DOHH2 (cell line): ENCODE measurements around the gene CARD18.

Source experiments
- EZH2phosphoT487 ChIP-seq: fragments of 200-600 bp; sonication (generic); IDR thresholded peaks from 2 replicates; pipeline ENCODE4 v1.6.1; 2017; ENCODE audit warnings: borderline replicate concordance, mild to moderate bottlenecking, antibody characterized with exemption, low read length, moderate library complexity, mixed read lengths
- TF ChIP-seq, protein P1 (sequence below): fragments of 200-600 bp; sonication (generic); IDR thresholded peaks from one replicate; pipeline ENCODE4 v1.5.1; 2014; ENCODE audit warnings: antibody characterized with exemption, mild to moderate bottlenecking, low read depth, low read length; ENCODE audit not compliant: poor library complexity, severe bottlenecking

DNA sequence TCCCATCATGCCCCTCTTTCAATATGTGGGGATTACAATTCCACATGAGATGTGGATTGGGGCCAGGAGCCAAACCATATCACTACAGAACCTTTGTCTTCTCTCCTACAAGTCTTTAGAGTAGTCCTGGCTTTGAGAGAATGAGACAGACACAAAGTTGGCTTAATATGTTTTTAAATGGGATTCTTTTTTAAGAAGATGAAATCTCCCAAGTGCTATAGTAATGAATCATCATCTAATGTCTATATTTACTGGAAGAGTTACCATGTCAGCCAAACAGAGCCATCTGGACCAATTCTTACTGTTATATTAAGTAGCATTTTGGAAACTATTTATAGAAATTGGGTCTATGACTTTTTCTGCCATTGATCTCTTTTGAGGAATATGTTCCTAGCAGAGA, 38.1 kb upstream of the CARD18 start:
- TF ChIP-seq, protein P1, sequence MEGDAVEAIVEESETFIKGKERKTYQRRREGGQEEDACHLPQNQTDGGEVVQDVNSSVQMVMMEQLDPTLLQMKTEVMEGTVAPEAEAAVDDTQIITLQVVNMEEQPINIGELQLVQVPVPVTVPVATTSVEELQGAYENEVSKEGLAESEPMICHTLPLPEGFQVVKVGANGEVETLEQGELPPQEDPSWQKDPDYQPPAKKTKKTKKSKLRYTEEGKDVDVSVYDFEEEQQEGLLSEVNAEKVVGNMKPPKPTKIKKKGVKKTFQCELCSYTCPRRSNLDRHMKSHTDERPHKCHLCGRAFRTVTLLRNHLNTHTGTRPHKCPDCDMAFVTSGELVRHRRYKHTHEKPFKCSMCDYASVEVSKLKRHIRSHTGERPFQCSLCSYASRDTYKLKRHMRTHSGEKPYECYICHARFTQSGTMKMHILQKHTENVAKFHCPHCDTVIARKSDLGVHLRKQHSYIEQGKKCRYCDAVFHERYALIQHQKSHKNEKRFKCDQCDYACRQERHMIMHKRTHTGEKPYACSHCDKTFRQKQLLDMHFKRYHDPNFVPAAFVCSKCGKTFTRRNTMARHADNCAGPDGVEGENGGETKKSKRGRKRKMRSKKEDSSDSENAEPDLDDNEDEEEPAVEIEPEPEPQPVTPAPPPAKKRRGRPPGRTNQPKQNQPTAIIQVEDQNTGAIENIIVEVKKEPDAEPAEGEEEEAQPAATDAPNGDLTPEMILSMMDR, result no peak
- no peak for TF ChIP-seq EZH2phosphoT487
